Measurements from ENCODE around the gene RINT1.
"Not testable (repeated sequence)": the region's sequence is repeated elsewhere in the genome, so short reads cannot be mapped to it uniquely, and the experiment has no call there.

The RINT1 gene

GRCh38 chr7:105589356-105590077 is 57.5 kb downstream of the RINT1 start:
- in situ Hi-C loops (cut with HindIII; ENCODE audit: low pct_ligation_motif_present, low pct_unique_long_range_greater_than_20kb, low sequenced_read_pairs) = no loop called here
- DNase-seq = peak; percentile 92

GRCh38 chr7:105590793-105591192 is 58.8 kb downstream of the RINT1 start:
- no peak for DNase-seq
- in situ Hi-C loops (cut with HindIII; ENCODE audit: low pct_ligation_motif_present, low pct_unique_long_range_greater_than_20kb, low sequenced_read_pairs) = no loop called here

GRCh38 chr7:105591522-105591921 is 59.5 kb downstream of the RINT1 start:
- in situ Hi-C loops (cut with HindIII; ENCODE audit: low pct_ligation_motif_present, low pct_unique_long_range_greater_than_20kb, low sequenced_read_pairs) = no loop called here
- DNase-seq = no peak

GRCh38 chr7:105594034-105594433 is 62.0 kb downstream of the RINT1 start:
- in situ Hi-C loops (cut with HindIII; ENCODE audit: low pct_ligation_motif_present, low pct_unique_long_range_greater_than_20kb, low sequenced_read_pairs) = no loop called here
- DNase-seq = no peak

- in situ Hi-C loops (cut with HindIII; ENCODE audit: low pct_ligation_motif_present, low pct_unique_long_range_greater_than_20kb, low sequenced_read_pairs) = no loop called here
- DNase-seq = no peak
Measured at GRCh38 chr7:105596866-105597265, 64.9 kb downstream of the RINT1 start.

GRCh38 chr7:105599080-105599479 is 67.1 kb downstream of the RINT1 start:
- in situ Hi-C loops (cut with HindIII; ENCODE audit: low pct_ligation_motif_present, low pct_unique_long_range_greater_than_20kb, low sequenced_read_pairs); DNase-seq: not testable (repeated sequence)

GRCh38 chr7:105599551-105599950 is 67.5 kb downstream of the RINT1 start:
- in situ Hi-C loops (cut with HindIII; ENCODE audit: low pct_ligation_motif_present, low pct_unique_long_range_greater_than_20kb, low sequenced_read_pairs) = no loop called here
- DNase-seq = no peak

GRCh38 chr7:105600720-105601550 is 68.9 kb downstream of the RINT1 start:
- in situ Hi-C loops (cut with HindIII; ENCODE audit: low pct_ligation_motif_present, low pct_unique_long_range_greater_than_20kb, low sequenced_read_pairs) = no loop called here
- DNase-seq = no peak

- DNase-seq = no peak
- in situ Hi-C loops (cut with HindIII; ENCODE audit: low pct_ligation_motif_present, low pct_unique_long_range_greater_than_20kb, low sequenced_read_pairs) = no loop called here
Measured at GRCh38 chr7:105602325-105603305, 70.6 kb downstream of the RINT1 start.

GRCh38 chr7:105610165-105610930 is 78.3 kb downstream of the RINT1 start:
- no peak for DNase-seq
- in situ Hi-C loops (cut with HindIII; ENCODE audit: low pct_ligation_motif_present, low pct_unique_long_range_greater_than_20kb, low sequenced_read_pairs) = no loop called here

- no peak for DNase-seq
- in situ Hi-C loops (cut with HindIII; ENCODE audit: low pct_ligation_motif_present, low pct_unique_long_range_greater_than_20kb, low sequenced_read_pairs) = no loop called here
Measured at GRCh38 chr7:105611856-105612775, 80.1 kb downstream of the RINT1 start.

GRCh38 chr7:105612806-105613205 is 80.8 kb downstream of the RINT1 start:
- in situ Hi-C loops (cut with HindIII; ENCODE audit: low pct_ligation_motif_present, low pct_unique_long_range_greater_than_20kb, low sequenced_read_pairs) = no loop called here
- DNase-seq = no peak

- DNase-seq = no peak
- in situ Hi-C loops (cut with HindIII; ENCODE audit: low pct_ligation_motif_present, low pct_unique_long_range_greater_than_20kb, low sequenced_read_pairs) = no loop called here
Measured at GRCh38 chr7:105613611-105614330, 81.8 kb downstream of the RINT1 start.

- in situ Hi-C loops (cut with HindIII; ENCODE audit: low pct_ligation_motif_present, low pct_unique_long_range_greater_than_20kb, low sequenced_read_pairs) = no loop called here
Measured at GRCh38 chr7:105614341-105614840, 82.4 kb downstream of the RINT1 start.

More at GRCh38 chr7:105614341-105614840, 82.4 kb downstream of the RINT1 start:
- DNase-seq = no peak
